Astrocyte (in vitro differentiated cells and primary cell): ENCODE measurements around the gene CADM1.

Experiments used
- EZH2 ChIP-seq: IDR thresholded peaks from 2 replicates; pipeline ENCODE4 v1.6.1; 2012; ENCODE audit warnings: mild to moderate bottlenecking, low read length, inconsistent platforms; ENCODE audit not compliant: insufficient read depth
- TF ChIP-seq, protein P1 (sequence below): IDR thresholded peaks from 2 replicates; pipeline ENCODE4 v1.5.1; 2011; ENCODE audit warnings: low read depth, mild to moderate bottlenecking, inconsistent platforms, low read length, moderate library complexity; ENCODE audit not compliant: insufficient read depth

DNA sequence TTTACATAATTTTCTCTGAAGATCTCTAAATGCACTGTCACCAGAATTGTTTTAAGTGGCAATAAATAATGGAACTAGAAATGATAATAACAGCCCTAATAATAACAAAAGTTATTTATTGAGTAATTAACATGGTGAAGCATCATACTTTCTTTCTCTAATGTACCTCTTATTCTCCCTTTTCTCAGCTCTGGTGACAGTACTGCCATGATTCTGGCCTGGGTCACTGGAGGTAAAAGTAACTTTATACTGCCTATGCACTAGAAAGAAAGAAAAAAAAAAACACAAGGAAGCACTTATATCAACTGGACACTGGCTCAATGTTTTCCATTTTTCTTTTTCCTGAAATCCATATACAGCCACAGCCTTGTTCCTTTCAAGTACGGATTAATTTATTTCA lies 43.7 kb downstream of the CADM1 start:
- TF ChIP-seq, protein P1, sequence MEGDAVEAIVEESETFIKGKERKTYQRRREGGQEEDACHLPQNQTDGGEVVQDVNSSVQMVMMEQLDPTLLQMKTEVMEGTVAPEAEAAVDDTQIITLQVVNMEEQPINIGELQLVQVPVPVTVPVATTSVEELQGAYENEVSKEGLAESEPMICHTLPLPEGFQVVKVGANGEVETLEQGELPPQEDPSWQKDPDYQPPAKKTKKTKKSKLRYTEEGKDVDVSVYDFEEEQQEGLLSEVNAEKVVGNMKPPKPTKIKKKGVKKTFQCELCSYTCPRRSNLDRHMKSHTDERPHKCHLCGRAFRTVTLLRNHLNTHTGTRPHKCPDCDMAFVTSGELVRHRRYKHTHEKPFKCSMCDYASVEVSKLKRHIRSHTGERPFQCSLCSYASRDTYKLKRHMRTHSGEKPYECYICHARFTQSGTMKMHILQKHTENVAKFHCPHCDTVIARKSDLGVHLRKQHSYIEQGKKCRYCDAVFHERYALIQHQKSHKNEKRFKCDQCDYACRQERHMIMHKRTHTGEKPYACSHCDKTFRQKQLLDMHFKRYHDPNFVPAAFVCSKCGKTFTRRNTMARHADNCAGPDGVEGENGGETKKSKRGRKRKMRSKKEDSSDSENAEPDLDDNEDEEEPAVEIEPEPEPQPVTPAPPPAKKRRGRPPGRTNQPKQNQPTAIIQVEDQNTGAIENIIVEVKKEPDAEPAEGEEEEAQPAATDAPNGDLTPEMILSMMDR, result no peak
- no peak for TF ChIP-seq EZH2
